HG02623 (cell line): ENCODE data around the gene UPF1.

ENCODE experiments used
- ATAC-seq: cut with Tn5 transposase; IDR thresholded peaks from one replicate; pipeline ENCODE4 v1.9.1; 2021; ENCODE audit warnings: moderate library complexity; ENCODE audit not compliant: unreplicated experiment

UPF1 gene

DNA sequence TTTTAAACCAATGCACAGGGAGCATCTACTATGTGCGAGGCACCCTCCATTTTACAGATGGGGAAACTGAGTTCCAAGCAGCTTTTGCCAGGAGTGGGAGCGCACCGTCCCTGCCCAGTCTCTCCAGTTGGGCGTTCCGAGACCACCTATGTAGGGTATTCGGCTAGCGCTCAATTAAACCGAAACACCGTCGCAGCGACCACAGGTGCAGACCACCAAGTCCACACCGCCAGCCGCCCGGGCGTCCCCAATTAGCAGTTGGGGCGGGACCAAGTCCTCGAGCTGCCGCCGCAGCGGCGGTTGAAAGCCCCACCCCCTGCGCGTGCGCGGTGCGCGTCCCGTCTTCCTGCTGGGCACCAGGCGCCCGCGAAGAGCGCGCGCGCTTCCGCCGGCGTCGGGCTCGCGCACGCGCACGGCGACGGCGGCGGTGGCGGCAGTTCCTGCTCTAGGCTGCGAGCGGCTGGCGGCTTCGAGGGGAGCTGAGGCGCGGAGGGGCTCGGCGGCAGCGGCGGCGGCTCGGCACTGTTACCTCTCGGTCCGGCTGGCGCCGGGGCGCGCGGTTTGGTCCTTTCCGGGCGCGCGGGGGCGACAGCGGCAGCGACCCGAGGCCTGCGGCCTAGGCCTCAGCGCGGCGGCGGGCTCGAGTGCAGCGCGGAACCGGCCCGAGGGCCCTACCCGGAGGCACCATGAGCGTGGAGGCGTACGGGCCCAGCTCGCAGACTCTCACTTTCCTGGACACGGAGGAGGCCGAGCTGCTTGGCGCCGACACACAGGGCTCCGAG lies at the start of gene UPF1:
Gene UPF1 (plus strand): TSS at position 436 of the 782 bp plus-strand sequence. CDS start 251 bp downstream, at position 687.
- ATAC-seq, result peak; percentile 77

DNA sequence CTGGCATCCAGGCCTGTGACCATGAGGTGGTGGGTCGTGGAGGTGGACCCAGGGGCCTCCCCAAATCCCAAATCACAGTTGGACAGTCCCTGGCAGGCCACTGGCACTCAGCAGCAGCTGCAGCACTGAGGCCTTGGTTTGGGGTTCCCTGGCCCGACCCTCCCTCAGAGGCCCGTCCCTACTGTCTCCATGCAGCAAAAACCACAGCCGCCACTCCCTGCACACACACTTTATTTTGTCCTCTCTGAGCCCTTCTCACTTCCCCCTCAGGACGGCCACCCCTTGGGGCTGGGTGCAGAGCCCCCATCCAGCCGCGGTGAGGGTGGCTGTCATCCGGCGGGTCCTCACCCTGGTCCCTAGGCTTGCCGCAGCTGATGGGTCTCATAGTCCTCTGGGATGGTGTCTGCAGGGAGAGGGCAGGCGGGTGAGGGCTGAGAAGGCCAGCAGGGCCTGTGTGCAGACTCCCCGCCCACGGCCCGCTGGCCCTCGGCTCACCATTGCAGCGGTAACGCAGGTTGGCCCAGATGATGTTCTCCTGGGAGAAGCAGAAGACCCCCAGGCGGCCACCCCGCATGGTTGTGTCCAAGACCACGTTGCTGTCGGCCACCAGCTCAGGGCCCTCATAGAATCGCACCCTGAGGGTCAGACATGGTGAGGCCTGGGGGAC lies 49.1 kb upstream of the UPF1 start:
- ATAC-seq, result no peak

DNA sequence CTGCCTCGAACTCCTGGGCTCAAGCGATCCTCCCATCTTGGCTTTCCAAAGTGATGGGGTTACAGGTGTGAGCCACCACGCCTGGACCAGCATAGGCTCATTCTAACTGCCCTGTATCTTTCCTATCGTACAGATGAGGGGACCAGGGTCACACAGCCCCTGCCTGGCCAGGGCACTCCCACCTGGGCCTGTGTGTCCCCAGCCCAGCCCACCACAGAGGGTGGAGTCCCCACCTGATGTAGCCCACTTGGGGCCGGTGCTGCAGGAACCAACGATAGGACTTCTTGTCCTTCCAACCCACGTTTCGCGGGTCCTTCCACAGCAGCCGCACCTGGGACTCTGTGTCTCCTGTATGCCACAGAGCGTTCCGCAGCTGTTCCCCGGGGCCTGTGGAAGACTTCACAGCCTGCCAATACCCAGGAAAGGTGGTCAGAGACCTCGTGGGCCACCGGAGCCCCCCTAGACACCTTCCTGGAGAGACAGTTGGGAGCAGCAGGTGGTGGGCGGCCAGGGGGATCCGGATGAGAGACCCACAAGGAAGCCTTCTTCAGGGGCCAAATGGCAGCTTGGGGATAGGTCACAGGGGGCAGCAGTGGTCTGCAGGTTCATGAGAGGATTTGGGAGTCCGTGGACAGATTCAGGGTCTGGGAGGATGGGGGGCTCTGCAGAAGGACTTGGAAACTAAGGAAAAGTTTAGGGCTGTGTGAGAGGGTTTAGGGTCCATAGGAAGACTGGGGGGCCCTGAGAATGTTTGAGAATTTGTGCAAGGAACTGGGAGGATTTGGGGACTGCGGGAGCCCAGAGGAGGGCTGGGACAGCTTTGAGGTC lies 47.6 kb upstream of the UPF1 start:
- no peak for ATAC-seq

DNA sequence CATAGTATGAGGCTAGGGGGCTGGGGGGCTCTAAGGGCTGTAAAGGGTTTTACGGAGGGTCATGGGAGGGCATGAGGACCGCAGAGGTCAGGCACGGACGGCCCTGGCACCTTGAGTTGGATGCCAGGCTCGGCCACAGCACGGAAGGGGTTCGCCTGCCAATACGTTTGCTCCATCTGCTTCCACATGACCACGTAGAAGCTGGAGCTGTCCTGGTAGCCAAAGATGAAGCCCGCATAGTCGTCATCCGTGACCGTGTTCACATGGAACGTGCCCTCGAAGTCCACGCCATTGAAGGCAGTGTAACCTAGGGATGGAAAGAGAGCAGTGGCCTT lies 47.0 kb upstream of the UPF1 start:
- no peak for ATAC-seq

DNA sequence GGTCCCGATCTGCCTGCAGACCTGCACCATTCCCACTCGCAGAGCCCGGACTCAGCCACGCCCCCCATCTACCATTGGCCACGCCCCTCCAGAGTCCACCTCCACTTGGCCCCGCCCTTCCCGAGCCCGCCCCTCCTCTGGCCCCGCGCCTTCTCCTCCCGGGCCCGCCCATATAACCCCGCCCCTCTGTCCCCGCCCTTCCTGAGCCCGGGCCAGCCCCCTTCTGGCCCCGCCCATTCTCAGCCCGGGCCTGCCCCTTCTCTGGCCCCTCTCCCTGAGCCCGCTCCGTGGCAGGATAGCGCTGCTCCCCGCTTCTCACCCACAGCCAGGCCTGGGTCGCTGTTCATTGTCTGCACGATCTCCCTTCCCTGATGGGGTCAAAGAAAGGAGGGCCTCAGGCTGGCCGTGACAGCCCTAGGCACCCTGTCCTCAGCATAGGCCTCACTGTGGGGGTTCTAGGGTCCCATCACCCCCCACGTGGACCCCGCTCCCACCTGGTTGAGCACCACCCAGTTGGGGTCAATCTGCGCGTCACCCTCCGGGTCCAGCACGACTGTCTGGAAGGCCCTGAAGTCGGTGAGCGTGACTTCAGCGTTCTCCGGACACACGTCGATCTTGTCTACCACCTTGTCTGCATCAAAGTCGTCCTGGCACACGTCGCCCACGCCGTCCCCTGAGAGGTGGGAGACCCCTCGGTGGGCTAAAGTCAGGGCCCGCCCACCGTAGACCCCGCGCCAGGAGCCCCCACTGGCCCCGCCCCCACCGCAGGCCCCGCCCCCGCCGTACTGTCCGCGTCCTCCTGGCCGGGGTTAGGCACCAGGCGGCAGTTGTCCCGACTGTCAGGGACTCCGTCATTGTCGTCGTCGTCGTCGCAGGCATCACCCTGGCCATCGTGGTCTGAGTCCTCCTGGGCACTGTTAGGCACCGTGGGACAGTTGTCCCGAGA lies 46.3 kb upstream of the UPF1 start:
- ATAC-seq, result no peak

DNA sequence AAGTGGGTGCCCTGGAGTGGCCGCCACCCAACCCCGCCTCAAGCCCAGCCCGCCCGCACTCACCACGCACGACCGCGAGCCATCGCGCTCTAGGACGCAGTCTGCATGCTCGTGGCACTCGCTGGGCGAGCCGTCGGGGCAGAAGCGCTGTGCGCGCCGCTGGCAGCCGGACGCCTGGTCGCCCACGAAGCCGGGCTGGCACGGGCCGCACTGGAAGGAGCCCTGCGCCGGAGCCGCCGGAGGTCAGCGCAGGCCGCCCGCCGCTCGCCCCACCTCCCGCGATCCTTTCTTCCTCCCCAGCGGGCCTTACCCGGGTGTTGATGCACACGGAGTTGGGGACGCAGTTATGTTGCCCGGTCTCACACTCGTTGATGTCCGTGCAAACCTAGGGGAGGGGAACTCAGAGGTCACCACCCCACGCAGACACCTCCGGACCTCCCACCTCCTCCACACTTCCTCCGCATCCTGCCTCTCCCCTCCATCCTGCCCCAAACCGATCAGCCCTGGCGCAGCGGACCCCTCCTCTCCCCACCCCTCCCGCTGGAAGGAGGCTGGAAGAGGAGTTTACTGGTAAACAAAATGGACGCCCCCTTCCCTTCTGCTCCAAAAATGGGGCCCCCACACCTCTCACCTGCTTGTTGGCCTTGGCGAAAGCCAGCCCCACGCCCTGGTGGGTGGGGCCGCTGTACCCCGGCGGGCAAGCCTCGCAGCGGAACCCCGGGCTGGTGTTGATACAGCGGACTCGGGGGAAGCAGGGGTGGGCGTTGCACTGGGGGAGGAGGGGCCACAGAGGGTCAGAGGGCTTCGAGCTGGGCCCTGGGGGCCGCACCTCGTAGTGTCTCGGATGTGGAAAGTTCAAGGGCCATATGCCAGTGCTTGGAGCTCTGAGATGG lies 43.0 kb upstream of the UPF1 start:
- no peak for ATAC-seq

DNA sequence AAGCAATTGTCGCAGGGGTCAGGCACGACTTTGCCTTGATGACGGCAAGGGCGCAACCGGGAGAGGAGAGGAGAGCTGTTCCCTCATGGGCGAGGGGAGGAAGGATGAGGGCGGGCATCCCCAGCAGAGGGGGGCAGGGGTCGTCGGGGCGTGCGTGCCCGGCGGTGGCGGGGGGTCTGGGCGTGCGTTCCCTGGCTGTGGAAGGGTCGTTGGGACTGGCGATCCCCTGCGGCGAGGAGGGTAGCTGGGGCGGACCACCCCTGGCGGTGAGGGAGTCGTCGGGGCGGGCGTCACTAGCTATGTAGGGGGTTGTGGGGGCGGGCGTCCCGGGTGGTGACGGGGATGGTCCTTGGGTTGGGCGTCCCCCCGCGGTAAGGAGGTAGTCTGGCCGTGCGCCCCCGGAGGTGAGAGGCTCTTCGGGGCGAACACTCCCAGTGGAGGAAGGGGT lies 42.3 kb upstream of the UPF1 start:
- ATAC-seq, result no peak

DNA sequence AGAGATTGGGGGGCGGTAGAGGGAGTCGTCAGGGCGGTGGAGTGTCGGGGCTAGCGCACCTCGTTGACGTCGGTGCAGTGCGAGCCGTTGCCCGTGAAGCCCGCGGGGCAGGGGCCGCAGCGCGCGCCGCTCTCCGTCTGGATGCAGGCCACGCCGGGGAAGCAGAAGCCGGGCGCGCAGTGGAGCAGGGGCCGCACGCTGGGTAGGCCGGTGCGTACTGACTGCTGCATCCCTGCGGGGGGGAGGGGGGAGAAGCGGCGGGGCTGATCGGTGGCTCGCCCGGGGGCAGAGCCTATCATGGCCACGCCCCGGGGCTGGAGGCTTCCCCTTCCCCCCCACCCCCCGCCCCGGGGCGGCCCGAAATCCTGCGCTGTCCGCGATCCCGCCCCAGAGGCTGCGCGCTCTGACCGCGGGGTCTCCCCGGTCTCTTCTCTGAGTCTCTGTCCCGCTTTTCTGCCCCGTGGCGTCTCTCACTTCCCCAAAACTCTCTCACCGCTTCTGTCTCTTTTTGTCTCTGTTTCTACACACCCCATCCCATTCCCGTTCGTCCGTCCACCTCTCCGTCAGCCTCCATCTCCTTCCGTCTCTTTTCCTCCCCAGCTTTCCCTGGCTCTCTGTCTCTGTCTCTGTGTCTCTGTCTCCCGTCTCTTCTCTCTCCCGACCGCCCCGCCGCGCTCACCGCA lies 41.7 kb upstream of the UPF1 start:
- ATAC-seq, result no peak

DNA sequence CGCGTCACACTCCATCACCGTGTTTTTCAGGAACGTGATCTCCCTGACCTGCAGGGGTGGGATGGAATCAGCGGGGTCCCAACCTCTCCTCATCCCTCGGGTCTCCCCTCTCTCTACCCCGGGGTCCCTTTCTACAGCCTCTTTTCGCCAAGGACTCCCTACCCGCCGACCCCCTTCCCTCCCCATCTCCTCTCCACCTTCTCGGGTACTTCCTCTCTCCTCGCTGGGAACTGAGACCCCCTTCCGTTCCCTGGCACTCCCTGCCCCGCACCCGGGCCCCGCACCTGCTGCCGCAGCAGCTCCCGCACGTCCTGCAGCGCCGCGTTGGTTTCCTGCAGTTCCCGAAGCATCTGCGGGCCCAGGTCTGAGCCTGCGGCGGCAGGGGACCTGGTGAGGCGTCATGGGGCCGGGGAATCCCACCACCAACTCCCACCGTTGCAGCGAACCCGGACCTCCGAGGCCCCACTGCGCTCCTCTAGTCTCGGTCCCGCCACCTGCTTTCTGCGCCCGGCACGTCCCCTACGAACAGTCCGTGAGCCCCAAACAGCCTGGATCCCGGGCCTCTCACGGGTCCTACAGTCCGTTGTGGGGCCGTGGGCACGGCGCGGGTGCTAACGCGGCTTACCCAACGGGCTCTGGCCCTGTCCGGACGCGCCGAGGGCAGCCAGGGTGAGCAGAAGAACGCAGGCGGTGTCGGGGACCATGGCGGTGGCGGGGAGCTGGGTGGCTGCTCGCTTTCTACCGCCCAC lies 41.0 kb upstream of the UPF1 start, which contains the start of gene COMP:
Gene COMP (minus strand): TSS at position 740 of the 749 bp plus-strand sequence. CDS start 36 bp downstream, at position 704.
- no peak for ATAC-seq

DNA sequence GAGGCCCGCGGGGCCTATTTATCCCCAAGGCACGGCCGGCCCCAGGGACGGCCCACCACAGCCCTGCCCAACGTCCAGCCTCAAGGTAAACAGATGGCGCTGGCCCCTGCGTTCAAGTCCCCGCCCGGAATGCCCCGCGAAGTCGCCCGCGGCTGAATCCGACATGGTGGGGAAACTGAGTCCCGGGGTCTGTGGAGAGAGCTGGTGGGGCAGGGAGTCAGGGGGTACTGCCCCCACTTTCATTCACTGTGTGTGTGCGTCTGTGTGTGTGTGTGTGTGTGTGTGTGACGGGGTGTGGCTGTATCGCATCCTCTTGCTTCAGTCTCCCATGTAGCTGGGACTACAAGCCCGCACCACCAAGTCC lies 40.5 kb upstream of the UPF1 start:
- no peak for ATAC-seq

DNA sequence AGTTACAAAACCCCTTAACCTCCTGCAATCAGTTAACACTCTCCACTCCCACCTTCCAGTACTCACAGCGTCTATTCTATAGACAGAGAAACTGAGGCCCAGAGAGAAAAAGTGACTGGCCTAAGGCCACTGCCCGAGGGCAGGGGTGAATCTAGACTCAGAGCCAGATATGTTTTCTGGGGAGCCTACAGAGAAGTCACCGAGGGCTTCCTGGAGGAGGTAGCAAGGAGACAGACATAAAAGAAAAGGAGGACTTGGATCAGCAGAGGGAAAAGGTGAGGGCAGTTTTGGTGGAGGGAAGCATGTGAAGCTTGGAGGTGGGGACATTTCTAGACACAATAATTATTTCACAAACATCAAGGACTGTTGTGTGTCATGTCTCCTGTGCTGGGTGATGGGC lies 39.1 kb upstream of the UPF1 start:
- no peak for ATAC-seq

DNA sequence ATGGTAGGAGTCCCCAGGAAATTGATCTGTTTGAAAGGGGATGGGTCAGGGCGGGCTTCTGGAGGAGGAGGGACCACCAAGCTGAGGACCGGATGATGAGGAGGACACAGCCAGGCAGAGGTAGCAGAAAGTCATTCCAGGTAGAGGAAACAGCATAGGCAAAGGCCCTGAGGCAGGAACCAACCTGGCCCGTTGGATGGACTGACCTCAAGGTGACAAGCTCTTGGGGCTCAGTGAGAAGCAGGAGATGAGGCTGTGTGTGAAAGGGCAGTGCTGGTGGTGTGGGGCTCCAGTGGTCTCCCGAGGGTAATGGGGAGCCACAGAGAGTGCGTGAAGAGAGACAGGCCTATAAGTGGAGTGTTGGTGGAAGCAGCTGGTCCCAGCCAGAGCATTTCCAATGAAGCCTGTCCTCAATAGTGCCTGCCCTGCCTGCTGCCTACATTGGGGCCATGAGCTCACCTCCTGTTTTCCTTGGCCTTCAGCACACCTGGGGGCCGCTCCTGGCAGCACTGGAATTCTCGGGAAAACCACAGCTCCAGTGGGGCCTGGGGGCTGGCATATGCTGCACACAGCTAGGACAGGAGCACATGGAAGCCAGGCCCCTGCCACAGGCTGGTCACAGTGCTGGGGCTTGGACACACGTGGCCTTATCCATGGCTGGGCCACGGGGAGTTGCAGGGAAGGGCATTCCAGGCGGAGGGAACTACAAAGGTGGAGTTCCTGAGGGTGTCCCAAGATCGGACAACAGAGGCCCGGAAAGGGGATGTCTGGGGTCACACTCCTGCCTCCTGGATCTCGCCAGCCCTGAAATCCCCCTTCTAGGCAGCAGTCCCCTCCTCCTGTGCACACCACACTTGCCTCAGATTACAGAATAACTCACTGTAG lies 38.4 kb upstream of the UPF1 start:
- no peak for ATAC-seq

DNA sequence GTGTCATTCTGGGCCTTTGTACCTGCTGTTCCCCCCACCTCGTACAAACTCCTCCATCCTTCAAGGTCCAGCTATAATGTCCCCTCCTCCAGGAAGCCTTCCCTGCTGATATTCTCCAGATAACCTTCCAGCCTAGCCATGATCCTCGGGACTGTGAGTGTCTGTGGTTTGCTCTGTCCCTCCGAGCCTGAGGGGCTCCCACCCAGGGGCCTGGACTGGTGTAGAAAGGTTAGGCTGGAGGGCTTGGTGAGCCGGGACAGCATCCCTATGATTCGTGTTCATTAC lies 37.8 kb upstream of the UPF1 start:
- ATAC-seq, result no peak

DNA sequence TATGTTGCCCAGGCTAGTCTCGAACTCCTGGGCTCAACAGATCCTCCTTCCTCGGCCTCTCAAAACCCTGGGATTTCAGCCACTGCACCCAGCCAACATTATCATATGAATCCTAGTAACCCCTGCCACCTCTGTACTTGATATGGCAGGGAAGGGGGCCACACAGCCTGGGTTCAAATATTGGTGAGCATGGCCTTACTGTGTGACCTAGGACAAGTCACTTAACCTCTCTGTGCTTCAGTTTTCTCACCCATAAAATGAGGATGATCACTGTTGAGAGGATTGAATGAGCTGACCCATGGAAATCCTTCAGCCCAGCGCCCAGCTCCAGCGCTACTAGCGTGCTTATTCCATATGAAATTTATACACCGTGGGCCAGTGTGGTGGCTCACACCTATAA lies 37.1 kb upstream of the UPF1 start:
- no peak for ATAC-seq

DNA sequence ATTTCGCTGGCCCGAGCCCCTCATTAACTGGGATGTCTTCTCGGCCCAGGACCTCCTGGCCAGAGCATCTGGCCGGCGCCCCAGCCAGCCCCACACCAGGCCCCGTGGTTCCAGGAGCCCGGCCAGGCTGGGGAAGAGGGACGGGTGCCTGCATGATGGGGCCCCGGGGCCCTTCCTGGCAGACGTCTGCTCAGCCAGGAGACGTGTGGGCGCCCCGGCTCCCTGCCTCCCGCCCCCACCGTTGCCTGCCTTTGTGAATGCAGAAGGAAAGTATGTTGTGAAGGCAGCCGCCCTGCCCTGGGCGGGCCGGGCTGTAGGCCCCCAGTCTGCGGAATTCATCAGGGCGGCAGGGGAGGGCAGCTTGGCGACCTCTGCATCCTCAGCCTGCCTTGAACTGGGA lies 36.2 kb upstream of the UPF1 start:
- no peak for ATAC-seq

DNA sequence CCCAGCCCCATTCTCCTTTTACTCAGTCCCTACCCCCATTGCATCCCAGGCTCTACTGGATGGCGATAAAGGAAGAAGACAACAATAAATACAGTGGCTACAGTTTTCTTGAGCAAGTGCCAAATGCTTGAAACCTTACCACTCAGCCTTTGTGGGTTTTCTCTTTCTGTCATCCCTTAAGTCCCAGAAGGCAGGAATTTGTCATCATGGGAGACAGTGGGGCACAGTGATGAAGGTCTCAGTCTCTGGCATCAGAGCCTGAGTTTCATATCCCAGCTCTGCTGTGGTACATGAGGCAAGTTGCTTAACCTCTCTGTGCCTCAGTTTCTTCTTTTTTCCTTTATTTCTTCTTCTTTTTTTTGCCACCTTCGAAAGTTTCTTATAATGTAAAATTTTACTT lies 35.5 kb upstream of the UPF1 start:
- ATAC-seq, result no peak
